Left renal pelvis (tissue), 4 donors: ENCODE data around the gene ISOC2. TPM values are rescaled to one million over a fixed set of nuclear protein-coding genes. Genes with fewer than 3 reads are reported as not detected.

Experiments
- DNase-seq, 4 donors: peaks; one replicate each; pipeline ENCODE4 v3.0.0-alpha.2; 2013; ENCODE audit warnings: low read depth in 4 of 4, low spot score in 3 of 4
- polyA plus RNA-seq, 4 donors: library from polyadenylated mRNA; unstranded; fragments of 120-200 nt; gene quantifications; one replicate each; pipeline ENCODE4 v1.2.1, GENCODE V29; 2013; ENCODE audit not compliant: insufficient read length in 4 of 4

The ISOC2 gene
- polyA plus RNA-seq, 4 donors: 30.2 to 52.6 (median 33.0) TPM

DNA sequence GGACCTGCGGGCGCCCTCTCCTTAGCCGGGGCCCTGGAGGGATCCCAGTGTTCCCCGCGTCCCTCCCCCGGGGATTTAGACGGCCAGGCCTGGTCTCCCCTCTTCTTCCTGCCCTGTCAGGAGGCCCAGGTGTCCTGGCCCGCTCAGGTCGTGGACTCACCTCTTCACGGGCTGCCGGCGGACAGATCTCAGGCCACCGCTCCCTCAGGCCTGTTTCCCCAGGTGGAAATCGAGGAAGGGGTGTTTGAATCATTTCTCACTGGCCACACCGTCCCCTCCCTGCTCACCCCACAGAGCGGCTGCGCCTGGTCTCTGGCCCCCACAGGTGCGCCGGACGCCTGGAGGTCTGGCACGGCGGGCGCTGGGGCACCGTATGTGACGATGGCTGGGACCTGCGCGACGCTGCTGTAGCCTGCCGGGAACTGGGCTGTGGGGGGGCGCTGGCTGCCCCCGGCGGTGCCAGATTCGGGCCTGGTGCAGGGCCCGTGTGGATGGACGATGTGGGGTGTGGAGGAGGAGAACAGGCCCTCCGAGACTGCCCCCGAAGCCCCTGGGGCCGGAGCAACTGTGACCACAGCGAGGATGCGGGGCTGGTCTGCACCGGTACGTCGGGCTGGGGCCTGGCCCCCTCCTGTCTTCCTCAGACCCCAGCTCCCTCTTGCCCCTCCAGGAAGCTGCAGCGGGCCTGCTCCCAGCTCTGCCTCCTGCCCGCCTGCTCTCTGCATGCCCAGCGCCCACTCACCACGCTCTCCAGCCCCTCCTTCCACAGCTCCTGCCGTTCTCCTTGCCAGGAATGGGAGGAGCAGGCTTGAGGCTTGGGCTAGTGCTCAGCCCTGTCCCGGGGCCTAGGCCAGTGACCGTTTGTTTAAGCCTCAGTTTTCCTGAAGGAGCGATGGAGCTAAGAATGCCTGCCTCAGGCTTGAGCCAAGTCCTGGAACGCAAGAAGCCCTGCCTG lies 29.3 kb upstream of the ISOC2 start:
- DNase-seq: no peak

DNA sequence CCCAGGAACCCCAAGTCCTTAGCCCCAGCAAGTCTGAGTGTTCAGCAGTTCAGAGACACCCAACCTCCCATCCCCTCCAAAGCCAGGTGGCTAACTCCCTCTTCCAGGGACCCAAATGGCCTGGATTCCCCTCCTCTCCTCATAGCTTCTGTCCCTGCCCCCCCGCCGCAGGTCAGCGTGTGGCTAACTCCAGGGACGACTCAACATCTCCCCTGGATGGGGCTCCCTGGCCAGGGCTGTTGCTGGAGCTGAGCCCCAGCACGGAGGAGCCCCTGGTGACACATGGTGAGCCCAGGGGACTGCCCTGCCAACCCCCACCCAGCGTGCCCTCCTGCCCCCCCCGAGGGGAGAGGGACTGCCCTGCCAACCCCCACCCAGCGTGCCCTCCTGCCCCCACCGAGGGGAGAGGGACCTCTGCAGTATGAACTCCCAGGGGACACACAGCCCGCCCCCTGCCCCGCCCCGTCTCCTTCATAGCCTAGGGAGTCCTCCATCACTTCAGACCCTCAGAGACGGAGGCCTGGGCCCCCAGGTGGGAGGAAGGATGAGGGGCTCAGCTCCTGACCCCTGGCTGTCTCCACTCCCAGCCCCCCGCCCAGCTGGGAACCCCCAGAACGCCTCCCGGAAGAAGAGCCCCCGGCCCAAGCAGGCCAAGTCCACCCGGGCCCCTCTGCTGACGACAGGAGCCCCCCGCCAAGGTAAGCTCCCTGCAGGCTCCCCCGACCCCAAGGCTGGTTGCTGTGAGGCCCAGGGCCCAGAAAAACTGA lies 28.5 kb upstream of the ISOC2 start:
- no peak for DNase-seq

DNA sequence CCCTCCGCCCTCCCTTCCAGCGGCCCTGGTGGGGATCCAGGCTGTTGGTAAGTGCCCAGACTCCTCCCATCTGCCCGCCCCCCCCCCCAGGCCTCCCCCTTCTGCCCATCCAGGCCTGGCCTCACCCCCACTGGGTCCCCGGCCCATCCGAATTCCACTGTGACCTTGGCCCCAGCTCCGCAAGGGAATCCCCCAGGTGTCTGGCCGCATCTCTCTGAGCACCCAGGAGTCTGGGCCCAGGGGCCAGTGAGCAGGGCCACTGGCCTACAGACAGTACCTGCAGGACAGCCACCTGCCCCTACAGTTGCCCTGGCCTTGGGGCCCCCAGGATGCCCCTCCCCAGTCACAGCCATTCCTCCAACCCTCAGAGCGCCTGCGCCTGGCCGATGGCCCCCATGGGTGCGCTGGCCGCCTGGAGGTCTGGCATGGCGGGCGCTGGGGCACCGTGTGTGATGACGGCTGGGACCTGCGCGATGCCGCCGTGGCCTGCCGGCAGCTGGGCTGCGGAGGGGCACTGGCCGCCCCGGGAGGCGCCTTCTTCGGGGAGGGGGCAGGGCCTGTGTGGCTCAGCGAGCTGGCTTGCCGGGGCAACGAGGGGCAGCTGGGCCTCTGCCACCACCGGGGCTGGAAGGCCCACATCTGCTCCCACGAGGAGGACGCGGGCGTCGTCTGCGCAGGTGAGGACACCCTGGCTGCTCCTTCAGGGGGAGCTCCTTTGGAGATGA lies 27.7 kb upstream of the ISOC2 start:
- DNase-seq: no peak

DNA sequence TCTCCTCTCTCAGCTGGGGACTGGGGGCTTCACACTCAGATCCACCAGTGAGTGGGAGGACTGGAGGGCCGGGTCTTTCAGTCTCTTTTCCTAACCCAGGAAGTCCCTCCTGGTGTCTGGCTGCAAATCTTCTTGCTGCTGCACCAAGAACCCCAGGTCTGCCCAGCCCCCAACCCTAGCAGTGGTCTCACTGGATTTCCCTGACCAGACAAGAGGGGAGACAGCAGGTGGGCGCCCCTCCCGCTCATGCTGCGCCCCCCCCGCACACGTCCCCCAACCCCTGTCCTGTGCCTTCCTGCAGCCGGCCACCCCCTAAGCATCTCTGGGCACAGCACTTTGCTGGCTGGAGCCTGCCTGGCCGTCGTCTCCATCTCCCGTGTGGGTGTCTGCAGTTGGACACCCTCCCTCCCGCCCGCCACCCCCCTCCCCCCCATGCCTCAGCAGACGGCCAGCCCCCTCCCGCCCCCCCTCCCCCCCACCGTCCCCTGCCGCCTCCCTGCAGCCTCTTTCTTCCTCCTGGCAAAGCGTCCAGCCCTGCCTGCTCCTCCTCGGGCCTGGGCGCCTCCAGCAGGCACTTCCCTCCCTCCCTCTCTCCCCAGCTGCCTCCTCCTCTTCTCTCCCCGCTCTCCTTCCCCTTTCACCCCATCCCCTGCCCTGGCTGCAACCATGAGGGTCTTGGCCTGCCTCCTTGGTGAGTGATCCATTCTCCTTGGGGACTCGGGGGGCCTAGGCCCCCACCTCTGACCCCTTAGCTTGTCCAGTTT lies 26.7 kb upstream of the ISOC2 start, which contains the start of gene SSC5D:
TSS of gene SSC5D (plus strand) at position 513 of the 764 bp plus-strand sequence. CDS start at position 667, 154 bp downstream.
- DNase-seq: no peak

DNA sequence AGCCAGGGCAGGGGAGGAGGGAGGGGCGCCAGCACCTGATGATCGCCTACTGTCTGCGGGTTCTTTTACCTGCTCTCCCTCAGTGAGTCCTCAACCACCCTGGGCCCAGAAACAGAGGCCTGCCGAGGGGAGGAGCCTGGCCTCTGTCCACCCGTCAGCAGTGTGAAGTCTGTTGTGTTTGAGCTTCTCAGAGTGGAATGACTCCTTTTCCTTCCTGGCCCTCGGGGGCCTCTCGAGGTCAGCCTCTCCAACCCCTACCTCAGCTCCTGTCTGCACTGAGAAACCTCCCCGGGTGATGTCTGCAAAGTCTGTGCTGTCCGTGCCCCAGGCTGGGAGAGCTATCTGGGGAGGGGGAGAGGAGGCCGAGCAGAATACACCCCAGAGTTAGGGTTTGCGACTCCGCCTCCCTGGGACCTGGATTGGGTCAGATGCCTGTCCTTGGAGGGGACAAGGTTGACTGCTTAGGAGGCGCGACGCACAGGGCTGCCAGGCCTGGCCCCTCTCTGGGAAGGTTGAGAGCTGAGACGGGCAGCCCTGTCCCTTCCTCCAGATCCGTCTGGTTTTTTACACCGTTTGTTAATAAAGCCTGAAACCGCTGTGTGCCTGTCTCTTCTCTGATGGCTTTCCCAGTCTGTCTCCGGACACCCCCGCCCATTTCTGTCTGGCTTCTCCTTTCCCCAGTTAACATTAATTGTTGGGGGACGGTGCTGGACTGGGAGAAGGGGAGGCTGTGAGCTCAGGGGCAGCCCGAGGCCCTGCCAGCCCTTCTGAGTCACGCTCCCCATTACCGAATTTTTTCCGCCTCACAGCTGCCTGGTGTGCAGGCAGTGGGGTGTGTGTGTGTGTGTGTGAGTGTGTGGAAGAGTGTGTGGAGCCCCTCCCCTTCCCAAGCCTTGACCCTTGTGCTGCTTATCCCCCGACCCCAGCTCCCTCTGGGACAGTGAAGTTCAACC lies 25.8 kb upstream of the ISOC2 start:
- no peak for DNase-seq

DNA sequence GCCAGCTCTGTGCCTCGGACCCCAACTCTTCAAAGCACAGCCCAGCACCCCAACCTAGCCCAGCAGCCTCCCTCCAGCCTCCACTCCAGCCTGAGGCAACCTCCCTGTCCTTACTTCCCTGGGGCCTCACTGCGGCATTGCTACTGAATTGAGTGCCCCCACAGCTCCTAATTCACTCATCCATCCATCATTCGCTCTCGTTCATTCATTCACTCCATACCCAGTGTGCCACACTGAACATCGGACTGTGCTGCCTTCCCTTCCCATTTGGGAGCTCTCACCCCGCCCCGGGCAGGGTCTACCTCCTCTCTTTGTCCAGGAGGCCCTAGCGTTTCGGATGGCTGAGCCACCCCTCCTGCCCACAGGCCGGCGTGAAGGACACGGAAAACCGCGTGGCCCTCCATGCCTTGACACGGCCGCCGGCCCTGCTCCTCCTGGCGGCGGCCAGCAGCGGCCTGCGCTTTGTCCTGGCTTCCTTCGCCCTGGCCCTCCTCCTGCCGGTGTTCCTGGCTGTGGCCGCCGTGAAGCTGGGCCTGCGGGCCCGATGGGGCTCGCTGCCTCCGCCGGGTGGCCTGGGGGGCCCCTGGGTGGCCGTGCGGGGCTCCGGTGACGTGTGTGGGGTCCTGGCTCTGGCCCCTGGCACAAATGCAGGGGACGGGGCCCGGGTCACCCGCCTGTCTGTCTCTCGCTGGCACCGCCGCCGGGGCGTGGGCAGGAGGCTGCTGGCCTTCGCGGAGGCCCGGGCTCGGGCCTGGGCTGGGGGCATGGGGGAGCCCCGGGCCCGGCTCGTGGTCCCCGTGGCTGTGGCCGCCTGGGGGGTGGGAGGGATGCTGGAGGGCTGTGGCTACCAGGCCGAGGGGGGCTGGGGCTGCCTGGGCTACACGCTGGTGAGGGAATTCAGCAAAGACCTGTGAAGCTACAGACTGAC lies 24.9 kb upstream of the ISOC2 start:
- no peak for DNase-seq

DNA sequence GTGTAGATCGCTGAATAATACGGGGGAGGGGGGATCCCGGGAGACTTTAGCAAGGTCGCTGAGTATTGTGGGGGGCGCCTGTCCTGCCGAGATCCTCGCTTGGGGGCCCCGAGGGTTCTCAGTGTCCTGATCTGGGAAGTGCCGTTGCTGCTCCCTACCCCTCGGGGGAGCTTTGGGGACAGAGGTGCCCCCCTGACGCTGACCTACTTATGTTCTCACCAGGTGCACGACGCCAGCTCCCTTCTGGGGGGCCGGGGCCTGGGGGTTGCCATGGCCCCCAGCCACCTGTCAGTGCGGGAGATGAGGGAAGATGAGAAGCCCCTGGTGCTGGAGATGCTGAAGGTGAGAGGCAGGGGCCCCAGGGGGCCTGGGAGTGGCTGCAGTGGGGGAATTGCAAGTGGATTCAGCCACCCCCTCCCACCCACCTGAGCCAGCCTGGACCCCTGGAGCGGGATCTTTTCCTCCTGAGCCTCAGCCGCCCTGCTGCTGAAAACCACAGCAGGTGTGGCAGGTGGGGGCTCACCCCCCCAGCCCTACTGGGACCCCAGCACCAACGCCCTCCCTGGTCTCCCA lies 24.1 kb upstream of the ISOC2 start:
- no peak for DNase-seq

DNA sequence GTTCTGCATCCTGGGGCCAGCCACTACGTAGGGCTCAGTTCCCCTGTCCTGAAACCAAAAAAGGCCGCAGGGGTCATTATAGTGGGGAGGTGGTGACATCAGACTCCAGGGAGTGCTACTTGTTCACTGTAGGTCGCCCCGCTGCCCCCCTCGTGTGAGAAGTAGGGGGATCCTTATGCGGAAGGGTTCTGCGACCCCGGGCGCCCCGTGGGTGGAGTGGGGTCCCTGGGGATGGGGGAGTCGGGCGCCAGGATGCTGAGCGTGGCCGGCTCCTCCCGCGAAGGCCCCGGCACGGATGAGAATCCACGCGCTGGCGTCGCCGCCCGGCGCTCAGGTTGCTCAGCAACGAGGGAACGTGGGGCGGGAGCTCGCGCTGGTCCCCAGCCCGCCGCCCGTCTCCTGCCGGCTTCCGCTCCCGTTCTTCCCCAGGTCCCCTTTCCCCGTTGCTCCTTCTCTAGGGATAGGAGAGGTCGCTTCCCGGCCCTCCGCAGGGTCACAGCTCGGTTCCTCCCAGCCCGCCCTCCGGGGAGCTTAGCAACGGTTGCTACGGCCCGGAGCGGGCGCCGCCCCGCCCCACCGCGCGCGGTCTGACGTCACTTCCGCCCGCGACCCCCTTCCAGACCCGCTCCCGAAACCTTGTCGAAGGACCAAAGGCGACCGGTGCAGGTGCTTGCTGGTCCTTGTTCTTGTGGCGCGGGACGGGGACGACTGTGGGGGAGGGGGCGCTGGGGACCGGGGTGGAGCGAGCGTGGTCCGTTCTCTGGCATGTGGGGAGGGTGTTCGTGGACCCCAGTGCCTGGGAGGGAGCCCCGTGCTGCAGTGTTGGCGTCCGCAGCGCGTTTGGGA lies 23.4 kb upstream of the ISOC2 start, which contains the start of gene NAT14:
TSS of gene NAT14 (plus strand) at position 596 of the 846 bp plus-strand sequence. CDS start 521 bp downstream, outside the sequence.
- no peak for DNase-seq

DNA sequence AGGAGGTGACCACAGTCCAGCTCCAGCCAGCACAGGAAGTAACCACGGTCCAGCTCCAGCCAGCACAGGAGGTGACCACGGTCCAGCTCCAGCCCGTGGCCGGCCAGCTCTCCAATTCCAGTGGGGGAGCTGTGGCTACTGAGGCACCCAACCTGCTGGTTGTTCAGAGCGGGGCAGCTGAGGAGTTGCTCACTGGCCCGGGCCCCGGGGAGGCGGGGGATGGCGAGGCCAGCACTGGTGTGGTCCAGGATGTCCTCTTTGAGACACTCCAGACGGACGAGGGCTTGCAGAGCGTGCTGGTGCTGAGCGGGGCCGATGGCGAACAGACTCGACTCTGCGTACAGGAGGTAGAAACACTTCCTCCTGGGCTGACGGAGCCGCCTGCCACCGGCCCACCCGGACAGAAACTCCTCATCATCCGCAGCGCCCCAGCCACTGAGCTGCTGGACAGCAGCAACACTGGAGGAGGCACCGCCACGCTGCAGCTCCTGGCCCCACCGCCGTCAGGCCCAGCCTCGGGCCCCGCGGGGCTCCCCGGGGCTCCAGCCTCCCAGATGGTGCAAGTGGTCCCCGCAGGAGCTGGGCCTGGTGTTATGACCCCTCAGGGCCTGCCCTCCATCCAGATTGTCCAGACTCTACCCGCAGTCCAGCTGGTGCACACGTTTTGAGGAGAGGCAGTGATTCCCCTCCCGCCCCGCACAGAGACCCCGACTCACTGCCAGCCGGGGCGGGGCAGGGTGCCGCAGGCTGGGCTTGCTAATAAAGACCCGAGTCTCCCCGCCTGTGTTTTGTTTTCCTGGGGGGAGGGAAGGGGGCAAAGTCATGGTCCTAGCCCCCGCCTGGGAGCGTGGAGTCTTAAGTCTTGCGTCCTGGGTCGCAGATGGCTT lies 22.5 kb upstream of the ISOC2 start:
- no peak for DNase-seq

DNA sequence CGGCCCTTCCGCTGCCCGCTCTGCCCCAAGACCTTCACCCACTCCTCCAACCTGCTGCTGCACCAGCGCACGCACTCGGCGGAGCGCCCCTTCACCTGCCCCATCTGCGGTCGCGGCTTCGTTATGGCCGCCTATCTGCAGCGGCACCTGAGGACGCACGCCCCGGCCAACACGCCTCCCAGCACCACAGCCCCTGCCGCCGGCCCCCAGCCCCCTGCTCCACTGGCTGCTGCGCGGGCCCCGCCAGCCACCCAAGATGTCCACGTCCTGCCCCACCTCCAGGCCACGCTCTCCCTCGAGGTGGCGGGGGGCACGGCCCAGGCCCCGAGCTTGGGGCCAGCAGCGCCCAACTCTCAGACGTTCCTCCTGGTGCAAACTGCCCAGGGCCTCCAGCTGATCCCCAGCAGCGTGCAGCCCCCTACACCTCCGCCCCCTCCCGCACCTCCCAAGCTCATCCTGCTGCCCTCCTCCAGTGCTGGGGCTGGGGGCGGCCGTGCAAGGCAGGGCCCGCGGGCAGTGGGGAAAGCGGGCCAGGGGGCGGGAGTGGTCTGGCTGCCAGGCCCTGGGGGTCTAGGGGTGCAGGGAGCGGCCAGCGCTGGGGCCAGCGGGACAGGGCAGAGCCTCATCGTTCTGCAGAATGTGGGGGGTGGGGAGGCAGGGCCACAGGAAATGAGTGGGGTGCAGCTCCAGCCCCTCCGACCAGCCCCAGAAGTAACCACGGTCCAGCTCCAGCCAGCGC lies 21.7 kb upstream of the ISOC2 start:
- no peak for DNase-seq

DNA sequence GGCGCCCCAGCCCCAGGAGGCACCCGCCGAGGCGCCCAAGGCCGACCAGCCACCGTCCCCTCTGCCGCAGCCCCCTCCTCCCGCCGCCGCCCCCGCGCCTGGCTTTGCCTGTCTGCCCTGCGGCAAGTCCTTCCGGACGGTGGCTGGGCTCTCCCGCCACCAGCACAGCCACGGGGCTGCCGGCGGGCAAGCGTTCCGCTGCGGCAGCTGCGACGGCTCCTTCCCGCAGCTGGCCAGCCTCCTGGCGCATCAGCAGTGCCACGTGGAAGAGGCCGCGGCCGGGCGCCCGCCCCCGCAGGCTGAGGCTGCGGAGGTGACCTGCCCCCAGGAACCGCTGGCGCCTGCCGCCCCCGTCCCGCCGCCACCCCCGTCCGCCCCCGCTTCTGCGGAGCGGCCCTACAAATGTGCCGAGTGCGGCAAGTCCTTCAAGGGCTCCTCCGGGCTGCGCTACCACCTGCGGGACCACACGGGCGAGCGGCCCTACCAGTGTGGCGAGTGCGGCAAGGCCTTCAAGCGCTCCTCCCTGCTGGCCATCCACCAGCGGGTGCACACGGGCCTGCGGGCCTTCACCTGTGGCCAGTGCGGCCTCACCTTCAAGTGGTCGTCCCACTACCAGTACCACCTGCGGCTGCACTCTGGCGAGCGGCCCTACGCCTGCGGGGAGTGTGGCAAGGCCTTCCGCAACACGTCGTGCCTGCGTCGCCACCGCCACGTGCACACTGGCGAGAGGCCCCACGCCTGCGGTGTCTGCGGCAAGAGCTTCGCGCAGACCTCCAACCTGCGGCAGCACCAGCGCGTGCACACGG lies 20.9 kb upstream of the ISOC2 start:
- DNase-seq: no peak

DNA sequence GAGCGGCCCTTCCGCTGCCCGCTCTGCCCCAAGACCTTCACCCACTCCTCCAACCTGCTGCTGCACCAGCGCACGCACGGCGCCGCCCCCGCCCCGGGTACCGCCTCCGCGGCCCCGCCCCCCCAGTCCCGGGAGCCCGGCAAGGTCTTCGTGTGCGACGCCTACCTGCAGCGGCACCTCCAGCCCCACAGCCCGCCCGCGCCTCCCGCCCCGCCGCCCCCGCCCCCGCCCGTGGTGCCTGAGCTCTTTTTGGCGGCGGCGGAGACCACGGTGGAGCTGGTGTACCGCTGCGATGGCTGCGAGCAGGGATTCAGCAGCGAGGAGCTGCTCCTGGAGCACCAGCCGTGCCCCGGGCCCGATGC lies 20.3 kb upstream of the ISOC2 start:
- no peak for DNase-seq

DNA sequence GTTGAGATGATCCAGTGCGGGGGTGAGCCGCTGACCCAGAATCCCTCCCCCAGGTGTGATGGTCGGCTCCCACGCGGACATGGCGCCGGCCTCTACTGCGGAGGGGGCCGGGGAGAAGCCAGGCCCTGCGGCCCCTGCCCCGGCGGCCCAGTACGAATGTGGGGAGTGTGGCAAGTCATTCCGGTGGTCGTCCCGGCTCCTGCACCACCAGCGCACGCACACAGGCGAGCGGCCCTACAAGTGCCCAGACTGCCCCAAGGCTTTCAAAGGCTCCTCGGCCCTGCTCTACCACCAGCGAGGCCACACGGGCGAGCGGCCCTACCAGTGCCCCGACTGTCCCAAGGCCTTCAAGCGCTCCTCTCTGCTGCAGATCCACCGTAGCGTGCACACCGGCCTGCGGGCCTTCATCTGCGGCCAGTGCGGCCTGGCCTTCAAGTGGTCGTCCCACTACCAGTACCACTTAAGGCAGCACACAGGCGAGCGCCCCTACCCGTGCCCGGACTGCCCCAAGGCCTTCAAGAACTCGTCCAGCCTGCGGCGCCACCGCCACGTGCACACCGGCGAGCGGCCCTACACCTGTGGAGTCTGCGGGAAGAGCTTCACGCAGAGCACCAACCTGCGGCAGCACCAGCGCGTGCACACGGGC lies 19.8 kb upstream of the ISOC2 start:
- no peak for DNase-seq
